ENCODE results near the gene GUCY1A2.

GRCh38 chr11:106914409-106914808, 103.9 kb downstream of the GUCY1A2 start:
- TF ChIP-seq CTCF (IDR thresholded peaks at IDR 0.05) = no peak
- TF ChIP-seq POLR2A (IDR thresholded peaks at IDR 0.05) = no peak

Measured in transverse colon (tissue), 3 donors.